Astrocyte (in vitro differentiated cells and primary cell): ENCODE measurements around the gene CALCOCO1. TPM values are rescaled to one million over a fixed set of nuclear protein-coding genes. Genes with fewer than 3 reads are reported as not detected.

Experiments used
- DNase-seq: peaks from one replicate; pipeline ENCODE4 v3.0.0-alpha.2; 2010; ENCODE audit warnings: low read depth
- FAIRE-seq: peaks from 2 replicates; lab custom pipeline; 2011; peaks lifted over from hg19 to GRCh38; lab: Jason Lieb, UNC
- H2AFZ ChIP-seq: 2 replicates; pipeline ENCODE4 v1.6.0; 2012; ENCODE audit warnings: low read depth, low read length, inconsistent platforms
- H3K27ac ChIP-seq: 2 replicates; pipeline ENCODE4 v1.5.1; 2011; ENCODE audit warnings: low read depth, low read length, inconsistent platforms
- H3K27me3 ChIP-seq: 2 replicates; pipeline ENCODE4 v1.6.0; 2011; ENCODE audit warnings: low read length, inconsistent platforms; ENCODE audit not compliant: insufficient read depth
- H3K36me3 ChIP-seq: 2 replicates; pipeline ENCODE4 v1.5.1; 2011; ENCODE audit warnings: low read length, inconsistent platforms; ENCODE audit not compliant: insufficient read depth
- H3K4me1 ChIP-seq: 2 replicates; pipeline ENCODE4 v1.5.1; 2011; ENCODE audit warnings: low read length, inconsistent platforms; ENCODE audit not compliant: insufficient read depth
- H3K4me2 ChIP-seq: 2 replicates; pipeline ENCODE4 v1.6.0; 2012; ENCODE audit warnings: low read length, inconsistent platforms
- H3K4me3 ChIP-seq: 2 replicates; pipeline ENCODE4 v1.5.1; 2011; ENCODE audit warnings: low read depth, mild to moderate bottlenecking, low read length, inconsistent platforms; ENCODE audit not compliant: insufficient read depth
- H3K79me2 ChIP-seq: 2 replicates; pipeline ENCODE4 v1.6.0; 2012; ENCODE audit warnings: mild to moderate bottlenecking, low read length, inconsistent platforms; ENCODE audit not compliant: insufficient read depth
- H3K9ac ChIP-seq: 2 replicates; pipeline ENCODE4 v1.6.0; 2012; ENCODE audit warnings: mild to moderate bottlenecking, low read length, inconsistent platforms
- H3K9me3 ChIP-seq: 2 replicates; pipeline ENCODE4 v1.5.1; 2012; ENCODE audit warnings: low read depth, mild to moderate bottlenecking, low read length, inconsistent platforms; ENCODE audit not compliant: insufficient read depth
- H4K20me1 ChIP-seq: 2 replicates; pipeline ENCODE4 v1.6.0; 2012; ENCODE audit warnings: low read length, inconsistent platforms; ENCODE audit not compliant: insufficient read depth
- H3K27ac Mint-ChIP-seq: one replicate; pipeline ENCODE4 v1.8.0; 2021; ENCODE audit warnings: mild to moderate bottlenecking, mixed read lengths; ENCODE audit not compliant: unreplicated experiment
- H3K27me3 Mint-ChIP-seq: one replicate; pipeline ENCODE4 v1.8.0; 2021; ENCODE audit warnings: low read depth, mixed read lengths; ENCODE audit not compliant: unreplicated experiment
- H3K36me3 Mint-ChIP-seq: one replicate; pipeline ENCODE4 v1.8.0; 2021; ENCODE audit warnings: low read depth, mixed read lengths; ENCODE audit not compliant: unreplicated experiment
- H3K4me1 Mint-ChIP-seq: one replicate; pipeline ENCODE4 v1.8.0; 2021; ENCODE audit warnings: low read depth, mixed read lengths; ENCODE audit not compliant: unreplicated experiment
- H3K4me3 Mint-ChIP-seq: one replicate; pipeline ENCODE4 v1.8.0; 2021; ENCODE audit warnings: mild to moderate bottlenecking, moderate library complexity, mixed read lengths; ENCODE audit not compliant: unreplicated experiment
- H3K9me3 Mint-ChIP-seq: one replicate; pipeline ENCODE4 v1.8.0; 2021; ENCODE audit warnings: mild to moderate bottlenecking, mixed read lengths; ENCODE audit not compliant: unreplicated experiment
- CTCF ChIP-seq: IDR thresholded peaks from 2 replicates; pipeline ENCODE4 v1.5.1; 2011; ENCODE audit warnings: low read depth, mild to moderate bottlenecking, inconsistent platforms, low read length, moderate library complexity; ENCODE audit not compliant: insufficient read depth
- EZH2 ChIP-seq: IDR thresholded peaks from 2 replicates; pipeline ENCODE4 v1.6.1; 2012; ENCODE audit warnings: mild to moderate bottlenecking, low read length, inconsistent platforms; ENCODE audit not compliant: insufficient read depth
- total RNA-seq: library from RNA; stranded (reverse); gene quantifications from 2 replicates; pipeline ENCODE4 v1.2.1, GENCODE V29; 2021

CALCOCO1 gene
- total RNA-seq, 1 donor from 2014 or later = 85.2 TPM

DNA sequence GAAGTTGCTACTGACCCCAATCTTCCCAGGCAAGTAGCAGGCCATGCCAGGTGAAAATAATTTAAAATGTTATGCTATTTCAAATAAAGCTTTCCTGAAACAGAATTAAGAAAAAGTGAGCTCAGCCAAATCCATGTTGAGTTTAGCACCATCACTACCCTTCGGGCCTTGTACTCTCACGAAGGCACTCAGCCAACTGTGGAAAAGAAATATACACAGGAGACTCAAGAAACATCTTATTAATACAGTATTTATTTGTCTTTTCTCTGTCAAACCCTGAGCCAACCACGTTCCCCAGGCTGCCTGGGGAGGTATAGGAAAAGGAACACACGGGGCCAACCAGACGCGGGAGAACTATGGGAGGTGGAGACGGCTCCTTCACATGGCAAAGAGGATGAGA lies 62.3 kb downstream of the CALCOCO1 start:
- DNase-seq (no peak), FAIRE-seq (no peak)
- Histone ChIP-seq H3K9ac (no peak overlapping the region), H3K4me3 (no peak overlapping the region), H2AFZ (no peak overlapping the region), H3K27ac (no peak overlapping the region), H3K4me1 (peaks cover 4% of the 10 kb centered on the region), H3K9me3 (no peaks in the 10 kb centered on the region), H4K20me1 (peaks cover 8% of the 10 kb centered on the region), H3K79me2 (peaks cover 8% of the 10 kb centered on the region), H3K36me3 (peaks cover 40% of the 10 kb centered on the region), H3K4me2 (no peak overlapping the region), H3K27me3 (no peaks in the 10 kb centered on the region)
- TF ChIP-seq CTCF (no peak), EZH2 (no peak)
- Mint-ChIP-seq H3K4me1 (peaks cover 8% of the 10 kb centered on the region), H3K27me3 (no peaks in the 10 kb centered on the region), H3K9me3 (no peaks in the 10 kb centered on the region), H3K27ac (no peak overlapping the region), H3K4me3 (no peak overlapping the region), H3K36me3 (peaks cover 28% of the 10 kb centered on the region)

GRCh38 chr12:53664191-53664590 lies 63.1 kb downstream of the CALCOCO1 start:
- H2AFZ ChIP-seq = no peak overlapping the region
- H3K4me3 Mint-ChIP-seq = no peak overlapping the region
- H3K4me1 Mint-ChIP-seq = peaks cover 11% of the 10 kb centered on the region
- H3K4me2 ChIP-seq = no peak overlapping the region
- DNase-seq (no peak), FAIRE-seq (no peak)
- peaks cover 33% of the 10 kb centered on the region for H3K36me3 ChIP-seq
- no peaks in the 10 kb centered on the region for H3K9me3 ChIP-seq
- H3K9ac ChIP-seq = no peak overlapping the region
- H3K27ac ChIP-seq = no peak overlapping the region
- no peaks in the 10 kb centered on the region for H3K27me3 ChIP-seq
- H3K4me1 ChIP-seq = peaks cover 11% of the 10 kb centered on the region
- no peaks in the 10 kb centered on the region for H3K9me3 Mint-ChIP-seq
- TF ChIP-seq CTCF (no peak), EZH2 (no peak)
- no peak overlapping the region for H3K27ac Mint-ChIP-seq
- peaks cover 25% of the 10 kb centered on the region for H3K36me3 Mint-ChIP-seq
- peaks cover 3% of the 10 kb centered on the region for H4K20me1 ChIP-seq
- no peak overlapping the region for H3K4me3 ChIP-seq
- no peaks in the 10 kb centered on the region for H3K27me3 Mint-ChIP-seq
- peaks cover under 1% of the 10 kb centered on the region for H3K79me2 ChIP-seq

GRCh38 chr12:53660041-53660440 lies 67.2 kb downstream of the CALCOCO1 start:
- DNase-seq (no peak), FAIRE-seq (no peak)

More at GRCh38 chr12:53660041-53660440, 67.2 kb downstream of the CALCOCO1 start:
- Mint-ChIP-seq H3K36me3 (peaks cover 9% of the 10 kb centered on the region), H3K4me1 (peaks cover 21% of the 10 kb centered on the region), H3K27me3 (no peaks in the 10 kb centered on the region), H3K9me3 (no peaks in the 10 kb centered on the region), H3K4me3 (no peak overlapping the region), H3K27ac (no peak overlapping the region)
- Histone ChIP-seq H3K27me3 (no peaks in the 10 kb centered on the region), H3K4me1 (peaks cover 24% of the 10 kb centered on the region), H3K36me3 (peaks cover 12% of the 10 kb centered on the region), H3K4me3 (no peak overlapping the region), H3K4me2 (peak overlapping the region; percentile 75), H3K9me3 (no peaks in the 10 kb centered on the region), H3K9ac (peak overlapping the region; percentile 63), H3K27ac (peak overlapping the region; percentile 85), H4K20me1 (no peaks in the 10 kb centered on the region), H2AFZ (no peak overlapping the region), H3K79me2 (no peaks in the 10 kb centered on the region)
- TF ChIP-seq CTCF (no peak), EZH2 (no peak)
